HG03439 (cell line): ENCODE data around the gene MYO10.
"Not testable (repeated sequence)": the region's sequence is repeated elsewhere in the genome, so short reads cannot be mapped to it uniquely, and the experiment has no call there.

ENCODE experiments used
- ATAC-seq: cut with Tn5 transposase; IDR thresholded peaks from one replicate; pipeline ENCODE4 v1.9.1; 2021; ENCODE audit warnings: mild to moderate bottlenecking, moderate library complexity; ENCODE audit not compliant: unreplicated experiment

The MYO10 gene

GRCh38 chr5:16889972-16890519 lies 46.0 kb downstream of the MYO10 start:
- no peak for ATAC-seq

DNA sequence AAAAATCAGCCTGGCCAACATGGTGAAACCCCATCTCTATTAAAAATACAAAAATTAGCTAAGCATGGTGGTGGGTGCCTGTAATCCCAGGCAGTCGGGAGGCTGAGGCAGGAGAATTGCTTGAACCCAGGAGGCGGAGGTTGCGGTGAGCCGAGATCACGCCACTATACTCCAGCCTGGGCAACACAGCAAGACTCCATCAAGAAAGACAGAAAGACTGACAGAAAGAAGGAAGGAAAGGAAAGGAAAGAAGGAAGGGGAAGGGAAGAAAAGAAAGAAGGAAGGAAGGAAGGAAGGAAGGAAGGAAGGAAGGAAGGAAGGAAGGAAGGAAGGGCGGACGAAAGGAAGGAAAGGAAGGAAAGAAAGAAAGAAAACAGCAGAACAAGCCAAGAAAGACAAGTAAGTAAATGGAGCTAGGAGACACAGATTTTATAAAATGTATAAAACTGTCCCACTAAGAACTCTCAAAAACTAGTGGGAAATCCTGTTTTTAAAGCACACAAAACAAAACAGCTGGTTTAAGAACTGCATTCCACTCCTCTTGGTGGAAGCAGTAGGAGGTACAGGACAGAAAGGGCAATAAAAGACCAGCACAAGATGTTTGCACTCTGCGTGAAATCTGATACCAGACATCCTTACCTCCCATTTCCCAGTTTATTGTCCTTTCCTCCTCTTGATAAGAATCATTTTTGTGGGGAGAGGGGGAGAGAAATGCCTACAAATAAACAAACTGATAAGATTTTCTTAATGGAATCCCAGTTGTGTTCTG lies 46.7 kb downstream of the MYO10 start:
- ATAC-seq: no peak

GRCh38 chr5:16888694-16889124 lies 47.4 kb downstream of the MYO10 start:
- ATAC-seq: no peak

GRCh38 chr5:16886793-16887345 lies 49.2 kb downstream of the MYO10 start:
- ATAC-seq: no peak

GRCh38 chr5:16886366-16886736 lies 49.7 kb downstream of the MYO10 start:
- no peak for ATAC-seq

DNA sequence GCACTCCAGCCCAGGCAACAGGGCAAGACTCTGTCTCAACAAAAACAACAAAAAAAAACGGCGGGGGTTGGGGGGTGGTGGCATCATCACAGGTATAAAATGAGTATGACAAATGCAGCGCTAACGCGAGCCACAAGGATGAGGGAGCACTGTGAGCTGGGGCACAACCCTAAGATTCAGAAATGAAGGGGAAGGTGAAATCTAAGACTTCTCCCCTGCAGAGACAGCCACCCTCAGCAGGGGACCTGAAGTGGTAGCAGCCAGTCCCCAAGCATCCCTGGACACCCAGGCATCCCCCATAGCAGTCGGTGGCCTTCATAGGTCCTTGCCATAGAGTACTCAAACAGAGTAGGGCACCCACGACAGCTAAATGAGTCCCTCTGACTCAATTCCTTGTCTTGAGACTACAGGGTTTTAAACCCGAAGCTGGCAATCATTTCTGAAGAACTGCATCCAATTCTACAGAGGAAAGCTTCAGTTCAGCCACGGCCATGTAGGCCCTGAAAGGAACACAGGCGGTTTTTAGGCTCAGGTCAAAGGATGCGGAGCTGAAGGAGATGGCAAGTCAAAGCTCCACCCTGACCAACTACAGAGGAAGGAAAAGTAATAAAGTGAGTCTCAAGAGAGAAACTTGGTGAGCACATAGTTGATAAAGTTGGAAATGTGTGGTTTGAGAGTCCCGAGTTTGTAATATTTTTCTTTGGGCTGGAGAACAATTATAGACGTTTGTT lies 50.3 kb downstream of the MYO10 start:
- no peak for ATAC-seq

DNA sequence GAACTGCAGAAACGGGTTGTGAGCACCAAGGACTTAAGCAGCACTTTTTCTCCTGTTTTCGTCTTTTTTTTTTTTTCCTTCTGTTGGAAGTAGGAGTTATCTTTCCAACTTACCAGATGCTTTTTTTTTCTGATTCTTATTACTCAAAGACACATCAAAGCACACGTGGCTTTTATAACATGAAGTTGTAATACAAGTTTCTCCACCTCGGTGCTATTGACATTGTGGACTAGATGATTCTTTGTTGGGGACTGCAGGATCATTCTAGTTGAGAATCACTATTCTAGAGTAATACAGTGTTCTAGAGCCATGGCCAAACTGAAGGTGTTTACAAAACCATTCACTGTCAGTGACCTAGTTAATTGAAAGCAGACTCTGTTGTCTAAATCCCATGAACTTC lies 51.5 kb downstream of the MYO10 start:
- no peak for ATAC-seq

- ATAC-seq: no peak
These were observed 52.3 kb downstream of the MYO10 start for GRCh38 chr5:16883806-16884205.

DNA sequence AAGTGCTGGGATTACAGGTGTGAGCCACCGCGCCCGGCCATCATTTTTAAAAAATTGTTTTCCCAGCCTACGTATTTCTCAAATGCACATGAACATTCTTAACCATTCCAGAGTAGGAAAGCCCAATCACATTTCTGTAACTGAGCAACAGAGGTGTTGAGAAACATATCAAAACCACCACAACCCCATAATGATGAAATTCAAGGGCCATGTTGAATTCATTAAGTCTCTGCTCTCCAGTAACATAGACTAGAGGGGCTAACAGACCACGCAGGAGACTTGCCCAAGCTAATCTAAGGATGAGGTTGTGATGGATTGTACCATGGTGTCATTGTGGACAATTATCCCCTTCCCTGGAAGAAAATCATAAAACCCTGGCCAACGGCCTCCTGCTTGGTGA lies 52.9 kb downstream of the MYO10 start:
- ATAC-seq: no peak

DNA sequence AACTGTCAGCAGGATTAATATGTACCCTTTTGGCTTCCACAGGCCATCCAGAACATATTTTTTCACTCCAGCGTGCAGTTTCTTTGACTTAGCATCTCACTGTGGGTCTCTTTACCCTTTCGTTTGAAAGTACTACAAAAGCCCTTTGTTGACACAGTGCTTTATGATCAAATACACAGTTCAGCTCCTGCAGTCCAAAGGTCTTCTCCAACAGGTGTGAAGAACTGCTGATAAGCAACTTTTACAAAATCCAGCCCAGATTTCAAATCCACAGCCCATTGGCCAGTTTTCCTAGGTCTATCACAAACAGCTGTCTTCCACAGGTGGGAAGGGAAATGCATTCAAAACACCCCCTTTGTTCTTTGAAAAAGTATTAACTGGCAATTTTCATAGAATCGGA lies 54.8 kb downstream of the MYO10 start:
- ATAC-seq: no peak

DNA sequence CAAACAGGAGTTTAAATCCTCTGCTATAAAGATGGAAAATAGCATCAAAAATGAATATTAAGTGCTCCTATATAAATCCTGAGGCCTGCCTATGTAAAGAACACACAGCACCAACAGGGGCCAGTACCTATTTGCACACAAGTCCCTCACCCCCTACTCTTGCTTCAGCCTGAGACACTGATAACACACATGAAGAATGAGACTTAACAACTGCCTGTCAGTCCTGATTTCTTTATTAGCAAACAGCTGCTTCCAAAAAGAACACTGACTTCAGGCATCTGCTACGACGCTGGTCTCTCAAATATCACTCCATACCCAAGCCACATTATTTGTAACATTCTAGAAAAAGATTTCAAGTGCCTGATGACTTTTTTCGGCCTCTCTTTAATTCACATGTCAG lies 55.5 kb downstream of the MYO10 start:
- ATAC-seq: no peak

GRCh38 chr5:16879650-16880049 lies 56.4 kb downstream of the MYO10 start:
- ATAC-seq: no peak

DNA sequence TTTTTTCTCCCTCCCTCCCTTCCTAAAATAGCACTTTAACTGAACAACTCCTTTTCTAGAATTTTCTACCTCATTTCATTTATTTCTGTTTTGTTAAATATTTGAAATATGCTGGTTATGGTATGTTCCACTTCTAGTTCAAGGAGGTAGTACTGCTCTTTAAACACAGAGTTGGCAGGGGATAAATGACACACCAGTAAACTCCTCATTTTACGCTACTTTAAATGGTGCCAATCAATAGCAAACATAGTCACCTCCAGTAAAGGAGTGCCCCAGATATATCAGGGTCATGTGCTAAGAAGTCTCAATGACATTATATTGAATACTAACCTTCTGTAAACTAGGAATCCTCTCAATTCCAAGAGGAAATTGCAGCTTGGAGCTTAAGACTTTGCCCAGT lies 56.9 kb downstream of the MYO10 start:
- ATAC-seq: no peak

GRCh38 chr5:16877267-16877935 lies 58.7 kb downstream of the MYO10 start:
- no peak for ATAC-seq

GRCh38 chr5:16874424-16874823 lies 61.7 kb downstream of the MYO10 start:
- ATAC-seq: not testable (repeated sequence)

- ATAC-seq: no peak
These were observed 64.2 kb downstream of the MYO10 start for GRCh38 chr5:16871746-16872339.

DNA sequence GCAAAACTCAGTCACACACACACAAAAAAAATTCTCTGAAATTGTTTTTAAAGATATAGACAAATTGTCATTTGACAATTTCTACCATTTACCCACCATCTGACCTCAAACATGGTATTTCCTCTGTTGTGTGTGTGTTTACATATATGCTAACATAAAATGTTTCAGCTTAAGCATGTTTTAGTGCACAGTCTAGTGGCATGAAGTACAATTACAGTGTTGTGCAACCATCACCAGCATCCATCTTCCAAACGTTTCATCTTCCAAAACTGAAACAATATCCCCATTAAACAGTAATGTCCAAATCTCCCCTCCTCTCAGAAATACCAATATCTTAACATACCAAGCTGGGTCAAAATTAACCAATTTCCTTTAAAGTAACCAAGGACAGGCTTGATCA lies 65.2 kb downstream of the MYO10 start:
- no peak for ATAC-seq

DNA sequence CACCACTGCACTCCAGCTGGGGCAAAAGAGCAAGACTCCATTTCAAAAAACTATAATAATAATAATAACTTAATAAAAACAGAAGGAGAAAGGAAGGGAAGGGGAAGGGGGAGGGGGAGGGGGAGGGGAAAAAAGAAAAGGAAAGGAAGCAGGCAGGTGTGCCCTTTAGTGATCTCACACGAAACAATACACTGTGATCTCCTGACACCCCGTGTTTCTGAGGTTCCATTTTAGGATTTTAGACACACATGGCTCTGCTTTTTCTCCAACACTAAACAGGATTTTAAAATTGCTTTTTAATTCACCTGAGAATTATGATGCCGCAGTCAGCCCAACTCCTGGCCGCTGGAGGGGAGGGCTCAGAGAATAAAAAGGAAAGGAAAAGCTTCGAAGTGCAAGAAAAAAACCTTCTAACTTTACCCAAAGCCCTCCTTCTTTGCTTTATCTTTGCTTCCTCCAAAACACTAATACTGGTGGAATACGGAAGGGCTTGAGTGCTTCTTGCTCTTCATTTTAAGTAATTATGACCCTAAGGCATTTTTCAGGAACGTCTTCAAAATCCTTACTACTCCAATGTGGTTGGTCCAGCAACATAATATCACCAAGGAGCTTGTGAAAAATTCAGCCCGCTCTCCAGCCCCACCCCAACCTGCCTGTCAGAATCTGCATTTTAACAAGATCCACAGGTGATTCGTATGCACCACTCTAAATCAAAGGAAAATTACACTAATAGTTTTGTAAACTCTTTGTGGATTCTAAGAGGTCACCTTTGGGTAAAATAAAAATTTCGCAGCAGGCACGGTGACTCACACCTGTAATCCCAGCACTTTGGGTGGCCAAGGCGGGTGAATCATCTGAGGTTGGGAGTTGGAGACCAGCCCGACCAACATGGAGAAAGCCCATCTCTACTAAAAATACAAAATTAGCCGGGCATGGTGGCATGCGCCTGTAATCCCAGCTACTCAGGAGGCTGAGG lies 66.0 kb downstream of the MYO10 start:
- no peak for ATAC-seq

DNA sequence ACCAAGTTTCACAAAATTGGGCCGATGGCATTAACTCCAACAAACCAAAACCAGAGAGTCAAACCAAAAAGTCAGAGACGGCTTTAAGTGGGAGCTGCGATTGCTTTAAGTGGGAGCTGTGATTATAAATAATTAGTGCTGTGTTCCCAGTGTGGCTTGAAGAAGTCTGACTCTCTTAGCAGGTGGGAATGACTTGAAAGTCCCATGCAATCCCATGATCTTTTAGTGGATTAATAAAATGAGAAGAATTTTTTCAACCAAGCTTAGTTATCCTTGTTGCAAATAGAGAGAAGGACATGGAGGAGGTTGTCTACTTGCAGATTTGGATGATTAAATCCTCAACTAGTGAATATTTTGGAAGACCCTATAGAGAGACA lies 68.5 kb downstream of the MYO10 start:
- no peak for ATAC-seq
